IMR-90 (cell line): ENCODE measurements around the gene HOXC12. TPM values are rescaled to one million over a fixed set of nuclear protein-coding genes. Genes with fewer than 3 reads are reported as not detected.

ENCODE experiments used
- ATAC-seq: fragments of 200-7000 bp; cut with Tn5 transposase; 2 replicates; pipeline ENCODE4 v1.9.1; 2020; ENCODE audit warnings: low read depth, mild to moderate bottlenecking, moderate library complexity
- BruUV-seq: library from RNA; stranded (reverse); fragments of 400-500 nt; replicated peaks from 2 replicates; lab custom pipeline; 2021; lab: Mats Ljungman, UMichigan
- CTCF ChIA-PET: fragments of 300-600 bp; formaldehyde crosslinking; extraction: SDS; loops from one replicate; lab custom pipeline; 2021; ENCODE audit warnings: antibody characterized with exemption; lab: Yijun Ruan, JAX
- POLR2A ChIA-PET: fragments of 300-600 bp; sonication (Branson Sonifier 250); formaldehyde crosslinking; loops from one replicate; lab custom pipeline; 2022; ENCODE audit warnings: antibody characterized with exemption; ENCODE audit not compliant: unreplicated experiment; lab: Charles Lee
- DNase-seq: peaks from one replicate; pipeline ENCODE4 v3.0.0; 2013
- H2AFZ ChIP-seq: replicated peaks from 2 replicates; pipeline ENCODE3; 2013; ENCODE audit warnings: low read length, mild to moderate bottlenecking; ENCODE audit not compliant: poor library complexity
- H2AK5ac ChIP-seq: 2 replicates; pipeline ENCODE4 v1.6.1; 2013; ENCODE audit warnings: low read depth, low read length, inconsistent platforms
- H2AK9ac ChIP-seq: replicated peaks from 2 replicates; pipeline ENCODE3; 2013; ENCODE audit warnings: mild to moderate bottlenecking, low read depth, low read length, moderate library complexity; ENCODE audit not compliant: poor library complexity
- H2BK120ac ChIP-seq: 2 replicates; pipeline ENCODE4 v1.6.1; 2013; ENCODE audit warnings: low read depth, low read length, inconsistent platforms
- H2BK15ac ChIP-seq: 3 replicates; pipeline ENCODE4 v1.6.1; 2013; ENCODE audit warnings: low read depth, low read length, inconsistent platforms
- H2BK20ac ChIP-seq: 2 replicates; pipeline ENCODE4 v1.6.1; 2013; ENCODE audit warnings: low read depth, mild to moderate bottlenecking, inconsistent platforms, low read length, moderate library complexity
- H2BK5ac ChIP-seq: 2 replicates; pipeline ENCODE4 v1.6.1; 2013; ENCODE audit warnings: mild to moderate bottlenecking, low read depth, low read length, inconsistent platforms; ENCODE audit not compliant: poor library complexity, severe bottlenecking
- H3K14ac ChIP-seq: replicated peaks from 2 replicates; pipeline ENCODE4 v1.6.1; 2013; ENCODE audit warnings: low read depth, low read length, inconsistent platforms
- H3K18ac ChIP-seq: 2 replicates; pipeline ENCODE4 v1.6.1; 2013; ENCODE audit warnings: low read depth, low read length, control low read depth
- H3K23ac ChIP-seq: 2 replicates; pipeline ENCODE4 v1.6.1; 2013; ENCODE audit warnings: low read depth, low read length, inconsistent platforms
- H3K27ac ChIP-seq: 2 replicates; pipeline ENCODE4 v1.5.1; 2013; ENCODE audit warnings: mild to moderate bottlenecking, control low read depth, low read length; ENCODE audit not compliant: insufficient read depth
- H3K27me3 ChIP-seq: 2 replicates; pipeline ENCODE4 v1.6.1; 2013; ENCODE audit warnings: low read length; ENCODE audit not compliant: control insufficient read depth, insufficient read depth
- H3K36me3 ChIP-seq: 2 replicates; pipeline ENCODE4 v1.6.1; 2013; ENCODE audit warnings: low read length, mixed read lengths; ENCODE audit not compliant: control insufficient read depth, insufficient read depth
- H3K4ac ChIP-seq: 2 replicates; pipeline ENCODE4 v1.6.1; 2013; ENCODE audit warnings: low read depth, low read length, inconsistent platforms
- H3K4me1 ChIP-seq: 2 replicates; pipeline ENCODE4 v1.6.1; 2013; ENCODE audit warnings: low read length, mixed read lengths; ENCODE audit not compliant: control insufficient read depth, insufficient read depth
- H3K4me2 ChIP-seq: 2 replicates; pipeline ENCODE4 v1.6.1; 2013; ENCODE audit warnings: low read depth, mild to moderate bottlenecking, control low read depth, low read length, moderate library complexity
- H3K4me3 ChIP-seq: 2 replicates; pipeline ENCODE4 v1.5.1; 2013; ENCODE audit warnings: low read depth, mild to moderate bottlenecking, control low read depth, low read length, moderate library complexity; ENCODE audit not compliant: insufficient read depth
- H3K56ac ChIP-seq: 2 replicates; pipeline ENCODE4 v1.6.1; 2013; ENCODE audit warnings: low read length, inconsistent platforms; ENCODE audit not compliant: insufficient read depth; ENCODE audit errors: extremely low read depth
- H3K79me1 ChIP-seq, 2 experiments: 2 replicates each; pipeline ENCODE4 v1.6.1; 2013; ENCODE audit warnings: low read length in 2 of 2, inconsistent platforms in 1 of 2, low read depth in 1 of 2
- H3K9ac ChIP-seq: 2 replicates; pipeline ENCODE4 v1.6.1; 2013; ENCODE audit warnings: low read depth, low read length, control low read depth
- H3K9me1 ChIP-seq: 2 replicates; pipeline ENCODE4 v1.6.1; 2013; ENCODE audit warnings: low read length, inconsistent platforms; ENCODE audit not compliant: insufficient read depth
- H3K9me3 ChIP-seq: 2 replicates; pipeline ENCODE4 v1.6.1; 2013; ENCODE audit warnings: low read length; ENCODE audit not compliant: control insufficient read depth, insufficient read depth
- H4K20me1 ChIP-seq: 2 replicates; pipeline ENCODE4 v1.6.1; 2013; ENCODE audit warnings: low read length, inconsistent platforms; ENCODE audit not compliant: insufficient read depth
- H4K5ac ChIP-seq: 2 replicates; pipeline ENCODE4 v1.6.1; 2013; ENCODE audit warnings: mild to moderate bottlenecking, low read depth, low read length, control low read depth
- H4K8ac ChIP-seq, 2 experiments: 2 replicates each; pipeline ENCODE4 v1.6.1; 2013; ENCODE audit warnings: low read depth in 2 of 2, low read length in 2 of 2, control low read depth in 1 of 2, inconsistent platforms in 1 of 2
- H4K91ac ChIP-seq: 2 replicates; pipeline ENCODE4 v1.6.1; 2013; ENCODE audit warnings: low read depth, low read length, inconsistent platforms; ENCODE audit not compliant: insufficient read depth
- BHLHE40 ChIP-seq: fragments of 150-350 bp; IDR thresholded peaks from 2 replicates; pipeline ENCODE4 v1.6.1; 2016; ENCODE audit warnings: mild to moderate bottlenecking, low read depth, low read length
- CTCF ChIP-seq: conservative IDR thresholded peaks from 2 replicates; pipeline ENCODE4 v1.5.1; 2012; ENCODE audit warnings: mild to moderate bottlenecking, low read depth, low read length, improper control_type of control experiment
- ELK1 ChIP-seq: fragments of 150-350 bp; IDR thresholded peaks from 2 replicates; pipeline ENCODE4 v1.6.1; 2016; ENCODE audit warnings: low read depth, mild to moderate bottlenecking, low read length, moderate library complexity, borderline replicate concordance
- FOS ChIP-seq: fragments of 150-350 bp; IDR thresholded peaks from 2 replicates; pipeline ENCODE4 v1.6.1; 2016; ENCODE audit warnings: low read depth, low read length
- MAFK ChIP-seq: IDR thresholded peaks from 2 replicates; pipeline ENCODE4 v1.6.1; 2012; ENCODE audit warnings: low read depth, low read length, improper control_type of control experiment
- MAZ ChIP-seq: IDR thresholded peaks from 2 replicates; pipeline ENCODE4 v1.6.1; 2012; ENCODE audit warnings: low read depth, mild to moderate bottlenecking, low read length, improper control_type of control experiment, moderate library complexity, borderline replicate concordance
- MXI1 ChIP-seq: IDR thresholded peaks from 2 replicates; pipeline ENCODE4 v1.6.1; 2012; ENCODE audit warnings: low read depth, mild to moderate bottlenecking, low read length, moderate library complexity, borderline replicate concordance
- NFE2L2 ChIP-seq: fragments of 150-350 bp; IDR thresholded peaks from 2 replicates; pipeline ENCODE4 v1.6.1; 2016; ENCODE audit warnings: low read depth, mild to moderate bottlenecking, low read length
- POLR2A ChIP-seq: IDR thresholded peaks from 2 replicates; pipeline ENCODE4 v1.6.1; 2012; ENCODE audit warnings: mild to moderate bottlenecking, low read depth, low read length
- RAD21 ChIP-seq: IDR thresholded peaks from 2 replicates; pipeline ENCODE4 v1.6.1; 2012; ENCODE audit warnings: low read length, improper control_type of control experiment
- RCOR1 ChIP-seq: IDR thresholded peaks from 2 replicates; pipeline ENCODE4 v1.6.1; 2012; ENCODE audit warnings: mild to moderate bottlenecking, low read length, improper control_type of control experiment; ENCODE audit not compliant: insufficient replicate concordance
- RFX5 ChIP-seq: IDR thresholded peaks from 2 replicates; pipeline ENCODE4 v1.8.0; 2012; ENCODE audit warnings: low read depth, mild to moderate bottlenecking, low read length, moderate library complexity
- USF2 ChIP-seq: fragments of 150-350 bp; IDR thresholded peaks from 2 replicates; pipeline ENCODE4 v1.6.1; 2017; ENCODE audit warnings: mild to moderate bottlenecking, antibody characterized with exemption, low read length, low read depth
- WGBS, 2 experiments: methylation state at CpG; one replicate each; pipeline versions ENCODE4 v1.1.5 to v1.1.7; 2013; ENCODE audit warnings: missing lambda C conversion rate in 2 of 2; ENCODE audit not compliant: insufficient read length in 1 of 2; ENCODE audit errors: extremely low coverage in 2 of 2; 5-methylcytosine and 5-hydroxymethylcytosine counted together
- dilution Hi-C: fragments of 300-500 bp; cut with HindIII; formaldehyde crosslinking; loops from one replicate; pipeline ENCODE4 v1.14.3; 2018; ENCODE audit warnings: low sequenced_read_pairs; ENCODE audit not compliant: unreplicated experiment
- in situ Hi-C: fragments of 300-500 bp; cut with MboI; formaldehyde crosslinking; loops from 3 replicates; pipeline ENCODE4 v1.14.3; 2019; ENCODE audit warnings: low sequenced_read_pairs, inconsistent platforms, mixed read lengths
- intact Hi-C: fragments of 100-400 bp; cut with micrococcal nuclease; formaldehyde crosslinking; loops from 2 replicates; pipeline ENCODE4 v1.10.0; 2022
- polyA plus RNA-seq, 3 experiments: library from polyadenylated mRNA; depleted of rRNA; stranded (reverse); fragments of >200 nt; gene quantifications; 2 replicates each; pipeline ENCODE4 v1.2.3, GENCODE V29; 2012; ENCODE audit warnings: low replicate concordance in 1 of 3
- total RNA-seq: library from RNA; depleted of rRNA; stranded (reverse); fragments of >200 nt; gene quantifications from 2 replicates; pipeline ENCODE4 v1.2.3, GENCODE V29; 2012

HOXC12 gene
- total and polyA plus RNA-seq, 2 of the 4 experiments (the other 2 are of a cell fraction): not detected

- H2BK5ac ChIP-seq: no peak overlapping the region
- H2AK9ac ChIP-seq: no peak overlapping the region
- H3K9me3 ChIP-seq: peaks cover 17% of the 10 kb centered on the region
- H3K18ac ChIP-seq: no peak overlapping the region
- no peak for TF ChIP-seq MXI1
- TF ChIP-seq RCOR1: no peak
- no peak for TF ChIP-seq ELK1
- no peak for TF ChIP-seq CTCF
- TF ChIP-seq FOS: no peak
- TF ChIP-seq RFX5: no peak
- no peak for TF ChIP-seq MAFK
- TF ChIP-seq NFE2L2: no peak
- no peak for TF ChIP-seq RAD21
- no peak for TF ChIP-seq USF2
- TF ChIP-seq POLR2A: no peak
- TF ChIP-seq MAZ: no peak
- no peak for TF ChIP-seq BHLHE40
- H3K27me3 ChIP-seq: peaks cover 97% of the 10 kb centered on the region
- no peak overlapping the region for H3K56ac ChIP-seq
- no peaks in the 10 kb centered on the region for H4K20me1 ChIP-seq
- no peak overlapping the region for H3K4me2 ChIP-seq
- H2BK120ac ChIP-seq: no peak overlapping the region
- CTCF ChIA-PET: no interaction called here
- dilution Hi-C loops (no loop called here), intact Hi-C loops (no loop called here), in situ Hi-C loops (loop anchor here (10.0 kb wide), 2 partner anchors 233 to 377 kb away; no protein-coding TSS in a partner anchor)
- H4K8ac ChIP-seq: no peak overlapping the region
- H3K9me1 ChIP-seq: no peaks in the 10 kb centered on the region
- no peak overlapping the region for H2BK20ac ChIP-seq
- H3K4me1 ChIP-seq: peaks cover 2% of the 10 kb centered on the region; the same call in 1 of the 2 replicates
- BruUV-seq: no TSS peak
- ATAC-seq (no peak), DNase-seq (no peak)
- H3K4ac ChIP-seq: no peak overlapping the region
- 17% methylated on average over 1 of the region's 35 CpGs; no CpG with 5 or more reads in 1 of the 2 experiments for WGBS, 2 experiments
- H3K27ac ChIP-seq: no peak overlapping the region
- H2AFZ ChIP-seq: no peak overlapping the region
- H2BK15ac ChIP-seq: no peak overlapping the region
- H3K14ac ChIP-seq: no peak overlapping the region
- no peak overlapping the region for H3K23ac ChIP-seq
- no peak overlapping the region for H4K91ac ChIP-seq
- H3K9ac ChIP-seq: no peak overlapping the region
- no peak overlapping the region for H2AK5ac ChIP-seq
- no peak overlapping the region for H4K5ac ChIP-seq
- H3K4me3 ChIP-seq: no peak overlapping the region
- no peaks in the 10 kb centered on the region for H3K36me3 ChIP-seq
- no peaks in the 10 kb centered on the region for H3K79me1 ChIP-seq
- POLR2A ChIA-PET: no interaction called here
These were observed 42.8 kb downstream of the HOXC12 start for GRCh38 chr12:53997204-53998109.
